ENCODE measurements around the gene ZRANB2. TPM values are rescaled to one million over a fixed set of nuclear protein-coding genes. Genes with fewer than 3 reads are reported as not detected.

The ZRANB2 gene
- total RNA-seq, 2 experiments from 2014 or later: 110 to 116 TPM

- H3K36me3 Mint-ChIP-seq: no peaks in the 10 kb centered on the region
- peaks cover 3% of the 10 kb centered on the region for H3K27me3 Mint-ChIP-seq
- H3K9me3 Mint-ChIP-seq: no peaks in the 10 kb centered on the region
- no peaks in the 10 kb centered on the region for H3K4me1 Mint-ChIP-seq
- no peak overlapping the region for H3K27ac Mint-ChIP-seq
- DNase-seq: no peak
- H3K4me3 Mint-ChIP-seq: no peak overlapping the region
Observed at GRCh38 chr1:71023515-71023914, 57.3 kb downstream of the ZRANB2 start.

DNA sequence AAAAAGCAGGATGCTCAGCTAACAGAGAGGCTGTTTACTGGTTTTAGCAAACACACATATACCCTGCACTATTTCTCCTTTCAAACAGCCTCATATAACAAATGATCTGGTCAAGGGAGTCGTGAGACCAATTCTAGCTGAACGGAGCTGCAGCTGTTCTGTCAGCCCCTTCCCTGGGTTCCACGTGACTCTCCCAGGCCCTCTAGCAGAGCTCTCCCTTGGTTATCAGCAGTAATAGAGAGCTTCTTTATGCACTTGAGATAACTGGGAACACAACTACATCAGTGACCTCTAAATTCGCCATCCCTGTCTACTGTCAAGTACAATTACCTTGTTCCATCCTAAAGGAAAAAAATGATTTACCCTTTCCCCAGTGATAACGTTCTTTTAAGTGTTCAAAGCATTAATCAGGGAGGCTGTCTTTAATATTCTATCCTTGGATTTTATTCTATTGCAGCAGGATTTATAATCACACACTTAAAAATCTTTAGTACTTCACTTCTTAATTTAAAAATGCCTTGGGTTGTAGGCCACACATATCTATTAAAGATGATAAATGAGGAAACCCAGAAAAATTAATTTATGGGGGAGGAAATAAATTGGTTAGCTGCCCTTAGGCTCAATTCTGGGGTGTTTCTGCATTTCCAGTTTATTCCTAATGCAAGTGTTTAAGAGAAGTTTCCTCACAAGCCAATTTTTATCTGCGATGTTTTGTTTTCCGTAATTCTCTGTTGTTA is 61.4 kb downstream of the ZRANB2 start:
- H3K9me3 Mint-ChIP-seq: no peaks in the 10 kb centered on the region
- H3K4me1 Mint-ChIP-seq: no peaks in the 10 kb centered on the region
- no peak for DNase-seq
- no peaks in the 10 kb centered on the region for H3K27me3 Mint-ChIP-seq
- H3K4me3 Mint-ChIP-seq: no peak overlapping the region
- no peaks in the 10 kb centered on the region for H3K36me3 Mint-ChIP-seq
- H3K27ac Mint-ChIP-seq: no peak overlapping the region

- Mint-ChIP-seq H3K27me3 (no peaks in the 10 kb centered on the region), H3K27ac (no peak overlapping the region), H3K4me3 (no peak overlapping the region), H3K4me1 (no peaks in the 10 kb centered on the region), H3K36me3 (no peaks in the 10 kb centered on the region), H3K9me3 (no peaks in the 10 kb centered on the region)
- DNase-seq: no peak
Observed at GRCh38 chr1:71018791-71019190, 62.0 kb downstream of the ZRANB2 start.

DNA sequence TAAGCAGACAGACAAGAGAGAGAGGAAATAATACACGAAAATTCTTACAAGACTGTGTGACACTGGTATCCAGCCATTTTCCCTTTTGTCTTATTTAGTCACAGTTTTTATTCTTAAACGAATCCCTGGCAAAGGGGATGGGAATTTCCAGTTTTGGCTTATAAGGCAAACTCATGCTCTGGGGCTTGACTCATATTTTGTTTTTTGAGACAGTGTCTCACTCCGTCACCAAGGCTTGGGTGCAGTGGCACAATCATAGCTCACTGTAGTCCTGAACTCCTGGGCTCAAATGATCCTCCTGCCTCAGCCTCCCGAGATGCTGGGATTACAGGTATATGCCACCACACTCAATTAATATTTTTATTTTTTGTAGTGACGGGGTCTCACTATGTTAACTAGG is 65.1 kb downstream of the ZRANB2 start:
- no peak overlapping the region for H3K27ac Mint-ChIP-seq
- DNase-seq: no peak
- no peaks in the 10 kb centered on the region for H3K9me3 Mint-ChIP-seq
- H3K4me3 Mint-ChIP-seq: no peak overlapping the region
- H3K27me3 Mint-ChIP-seq: no peaks in the 10 kb centered on the region
- no peaks in the 10 kb centered on the region for H3K4me1 Mint-ChIP-seq
- H3K36me3 Mint-ChIP-seq: no peaks in the 10 kb centered on the region

- Mint-ChIP-seq H3K4me1 (no peaks in the 10 kb centered on the region), H3K36me3 (no peaks in the 10 kb centered on the region), H3K27ac (no peak overlapping the region), H3K9me3 (no peaks in the 10 kb centered on the region), H3K27me3 (no peaks in the 10 kb centered on the region), H3K4me3 (no peak overlapping the region)
- no peak for DNase-seq
Observed at GRCh38 chr1:71014178-71014579, 66.7 kb downstream of the ZRANB2 start.

Other genes starting within 250 kb of the ZRANB2 start
- not detected for gene PTGER3, start 33.2 kb downstream of the ZRANB2 start, total RNA-seq

All from activated naive CD8-positive, alpha-beta T cell treated with anti-CD3 and anti-CD28 coated beads for 36 hours (primary cell).